NCI-H2171 (cell line): ENCODE data around the gene SCG2.

ENCODE experiments used
- DNase-seq: peaks from one replicate; lab custom pipeline; 2025; lab: John Stamatoyannopoulos, UW

Gene SCG2

DNA sequence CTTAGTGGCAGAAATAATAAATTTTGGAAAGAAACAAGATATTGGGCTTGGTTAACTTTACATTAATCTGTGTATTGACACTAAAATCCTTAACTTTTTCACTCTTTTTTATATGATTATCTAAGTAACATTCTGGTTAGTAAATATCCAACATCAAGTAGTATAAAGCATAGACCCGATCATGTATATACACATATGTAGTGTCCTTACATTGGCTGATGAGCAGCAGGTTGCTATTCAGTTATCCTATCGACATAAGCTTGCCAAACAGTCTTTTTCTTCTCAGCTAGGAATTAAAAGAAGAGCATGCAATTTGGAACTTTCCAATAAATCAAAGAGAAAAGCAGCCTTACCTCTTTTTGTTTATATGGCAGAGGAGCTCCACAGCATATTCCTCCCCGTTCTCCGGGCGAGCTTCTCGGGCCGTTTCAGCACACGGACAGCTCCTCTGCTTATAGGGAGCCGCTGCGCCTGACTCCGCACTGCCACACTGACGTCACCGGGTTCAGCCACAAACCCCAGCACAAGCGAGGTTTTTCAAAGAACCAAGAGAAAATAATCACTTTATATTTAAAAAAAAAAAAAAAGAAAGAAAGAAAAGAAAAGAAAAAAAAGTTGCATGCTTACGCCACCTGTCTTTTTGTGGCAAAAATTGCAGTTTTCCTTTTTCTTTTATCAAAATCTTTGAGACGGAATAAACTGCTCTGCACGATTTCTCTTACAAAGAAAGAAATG is at the start of gene SCG2:
Gene SCG2 (minus strand): TSS at position 430 of the 735 bp plus-strand sequence. CDS start 3,079 bp downstream, outside the sequence.
- DNase-seq = peak; percentile 16

- DNase-seq = no peak
These were observed 47.7 kb upstream of the SCG2 start for GRCh38 chr2:223649554-223650533.

DNA sequence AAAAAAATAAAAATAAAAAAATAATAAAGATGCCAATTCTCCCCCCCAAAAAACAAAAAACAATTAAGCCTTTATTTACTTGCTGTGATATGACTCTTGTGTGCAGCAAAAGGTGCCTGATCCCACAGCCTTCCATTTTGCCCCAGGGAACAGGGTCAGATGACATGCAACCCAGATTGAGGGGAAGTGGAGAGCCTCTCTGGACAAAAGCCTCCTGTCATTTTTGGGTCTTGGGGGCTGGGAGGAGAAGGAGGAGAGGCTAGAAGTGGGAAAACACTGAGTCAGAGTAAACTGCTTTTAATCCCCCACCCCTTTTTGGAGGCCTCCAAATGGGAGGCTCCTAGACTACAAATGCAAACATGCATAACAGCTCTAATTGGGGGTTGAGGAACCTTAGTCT is 46.6 kb upstream of the SCG2 start:
- DNase-seq = no peak

DNA sequence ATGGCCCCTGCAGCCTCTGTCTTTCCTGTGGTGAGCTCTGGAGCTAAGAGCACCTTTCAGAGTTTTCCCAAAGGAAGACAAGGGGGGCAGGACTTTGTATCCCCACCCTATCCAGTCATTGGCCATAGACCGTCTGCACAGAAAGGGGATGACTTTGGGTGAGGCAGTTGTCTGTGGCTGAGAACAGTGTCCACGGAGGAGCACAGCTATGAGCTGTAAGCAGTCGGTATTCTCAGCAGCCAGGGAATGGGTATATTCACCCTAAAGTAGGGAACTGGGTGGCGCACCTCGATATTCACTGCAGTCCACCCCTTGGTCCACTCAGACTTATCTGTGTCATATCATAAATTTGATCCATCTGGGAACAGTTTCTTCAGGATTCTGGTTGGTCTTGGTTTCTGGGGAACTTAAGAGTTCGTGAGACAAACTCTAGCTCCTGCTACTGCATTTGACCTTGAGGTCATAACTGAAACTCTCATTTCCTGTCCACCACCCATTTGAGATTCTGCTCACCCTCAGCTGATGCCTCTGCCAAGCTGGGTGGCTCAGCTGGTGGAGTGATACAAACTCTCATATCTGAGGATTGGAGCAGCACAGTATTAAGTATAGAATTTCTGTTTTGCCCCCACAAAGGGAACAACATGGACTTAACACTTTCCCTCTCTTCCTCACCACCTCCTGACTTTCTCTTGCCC is 45.2 kb upstream of the SCG2 start:
- no peak for DNase-seq

- DNase-seq = no peak
These were observed 42.0 kb upstream of the SCG2 start for GRCh38 chr2:223644136-223644535.

DNA sequence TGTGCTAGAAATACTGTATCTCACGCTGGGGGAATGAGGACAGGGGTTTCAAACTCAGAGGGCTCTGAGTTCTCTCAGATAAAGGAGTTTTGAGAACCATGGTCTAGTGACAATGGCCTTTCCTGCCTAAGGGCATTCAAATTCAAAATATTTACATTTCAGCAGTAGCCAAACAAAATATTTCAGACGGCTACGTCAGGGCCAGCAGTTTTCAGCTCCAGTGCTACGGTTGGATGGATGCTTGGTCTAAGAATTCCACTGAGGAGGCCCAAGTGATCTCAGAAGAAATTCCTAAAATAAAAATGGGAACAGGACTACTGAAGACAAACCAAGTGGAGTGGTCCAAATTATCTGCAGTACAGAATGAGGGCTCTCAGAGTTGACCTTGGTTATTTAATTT is 41.1 kb upstream of the SCG2 start:
- no peak for DNase-seq

DNA sequence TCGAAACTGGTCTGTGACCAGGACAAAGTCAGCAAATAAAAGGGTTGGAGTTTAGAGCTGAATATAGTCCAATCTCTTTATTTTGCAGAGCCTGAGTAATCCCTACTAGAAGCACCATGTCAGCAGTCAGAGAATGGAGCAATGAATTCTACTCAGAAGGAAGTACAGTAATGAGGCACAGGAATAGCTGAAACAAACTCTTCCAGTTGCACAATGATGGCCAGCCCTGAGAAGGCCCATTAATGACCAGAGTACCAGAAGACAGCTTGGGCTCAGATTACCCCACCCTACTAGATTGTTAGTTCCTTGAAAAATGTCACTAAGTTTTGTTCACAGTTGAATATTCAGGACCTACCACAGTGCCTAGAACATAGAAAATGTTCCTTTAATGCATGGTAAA is 40.3 kb upstream of the SCG2 start:
- DNase-seq = no peak

- DNase-seq = no peak
These were observed 38.9 kb upstream of the SCG2 start for GRCh38 chr2:223641082-223641481.

DNA sequence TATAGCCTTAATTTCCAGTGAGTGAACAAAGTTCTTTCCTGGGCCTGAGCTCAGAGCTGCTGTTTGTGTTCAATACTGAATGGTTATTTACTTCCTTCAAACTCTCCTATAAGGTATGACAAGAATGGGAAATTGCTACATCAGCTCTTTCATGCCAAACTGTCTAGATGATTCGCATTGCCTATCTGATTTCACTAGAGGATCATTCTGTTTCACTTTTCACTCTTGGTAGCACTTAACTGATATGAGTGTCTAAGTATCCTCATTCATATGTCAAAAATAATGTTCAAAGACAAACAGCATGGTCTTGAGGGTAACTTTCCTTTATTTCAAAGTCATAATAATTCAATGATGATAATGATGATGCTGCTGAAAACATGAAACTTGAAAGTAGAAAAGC is 32.9 kb upstream of the SCG2 start:
- no peak for DNase-seq

GRCh38 chr2:223634238-223634637 is 32.1 kb upstream of the SCG2 start:
- no peak for DNase-seq

GRCh38 chr2:223633656-223634055 is 31.5 kb upstream of the SCG2 start:
- DNase-seq = peak; percentile 70

GRCh38 chr2:223632826-223633225 is 30.7 kb upstream of the SCG2 start:
- DNase-seq = no peak

DNA sequence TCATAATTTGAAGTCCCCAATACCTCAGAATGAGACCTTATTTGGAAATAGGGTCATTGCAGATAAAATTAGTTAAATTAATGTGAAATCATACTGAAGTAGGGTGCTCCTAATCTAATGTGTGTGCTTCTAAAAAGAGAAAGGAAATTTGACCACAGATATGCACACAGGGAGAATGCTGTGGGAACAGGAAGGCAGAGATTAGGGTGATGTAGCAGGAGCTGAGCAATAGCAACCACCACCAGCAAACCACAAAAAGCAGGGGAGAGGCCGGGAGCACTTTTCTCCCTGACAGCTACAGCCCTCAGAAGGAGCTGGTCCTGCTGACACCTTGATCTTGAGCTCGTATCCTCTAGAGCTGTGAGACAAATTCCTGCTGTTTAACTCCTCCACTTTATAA is 24.6 kb upstream of the SCG2 start:
- no peak for DNase-seq

DNA sequence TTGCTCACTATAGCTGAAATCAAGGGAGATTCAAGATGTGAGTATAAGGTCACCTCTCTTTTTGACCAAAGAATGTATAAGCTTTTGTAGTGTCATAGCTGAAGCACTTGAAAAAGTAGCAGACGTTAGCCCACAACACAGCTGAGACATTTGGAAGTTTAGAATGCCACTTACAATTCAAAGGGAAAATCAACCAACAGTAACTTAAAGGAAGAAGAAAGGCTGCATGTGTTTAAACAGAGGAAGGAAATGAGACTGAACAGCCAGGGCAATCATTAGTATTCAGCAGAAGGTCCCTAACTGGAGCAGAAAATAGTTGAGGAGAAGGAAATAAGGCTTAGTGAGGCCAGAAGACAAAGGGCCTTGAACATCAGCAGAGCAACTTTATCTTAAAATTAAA is 23.5 kb upstream of the SCG2 start:
- no peak for DNase-seq

- DNase-seq = no peak
These were observed 19.7 kb upstream of the SCG2 start for GRCh38 chr2:223621901-223622300.

DNA sequence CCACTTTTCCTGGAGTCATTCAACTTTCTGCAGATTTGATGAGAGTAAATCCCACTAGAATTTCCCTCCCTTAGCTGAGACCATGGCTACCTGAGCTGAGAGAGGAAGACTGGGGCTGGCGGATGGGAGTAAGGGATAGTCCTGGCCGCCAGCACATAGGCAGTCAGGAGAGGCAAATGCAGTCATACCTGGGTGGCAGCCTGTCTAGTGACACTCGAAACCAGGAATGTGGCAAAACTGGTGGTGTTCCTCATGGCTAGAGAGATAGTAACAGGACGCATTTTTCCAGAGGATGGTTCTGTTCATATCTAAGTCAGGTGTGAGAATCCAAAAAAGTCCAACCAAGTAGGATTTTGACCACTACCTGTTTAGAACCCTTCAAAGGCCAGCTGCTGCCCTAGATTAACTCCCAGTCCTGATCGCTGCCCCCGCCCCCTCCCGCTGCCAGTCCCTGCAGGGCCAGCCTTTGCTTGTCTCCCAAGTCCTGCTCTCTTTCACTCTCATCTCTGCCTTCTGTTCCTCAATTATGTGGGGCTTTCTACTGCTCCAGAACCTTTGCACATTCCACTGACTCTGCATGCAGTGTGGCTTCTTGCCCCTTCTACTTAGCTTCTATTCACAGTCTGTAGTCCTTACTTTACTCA is 17.4 kb upstream of the SCG2 start:
- no peak for DNase-seq

DNA sequence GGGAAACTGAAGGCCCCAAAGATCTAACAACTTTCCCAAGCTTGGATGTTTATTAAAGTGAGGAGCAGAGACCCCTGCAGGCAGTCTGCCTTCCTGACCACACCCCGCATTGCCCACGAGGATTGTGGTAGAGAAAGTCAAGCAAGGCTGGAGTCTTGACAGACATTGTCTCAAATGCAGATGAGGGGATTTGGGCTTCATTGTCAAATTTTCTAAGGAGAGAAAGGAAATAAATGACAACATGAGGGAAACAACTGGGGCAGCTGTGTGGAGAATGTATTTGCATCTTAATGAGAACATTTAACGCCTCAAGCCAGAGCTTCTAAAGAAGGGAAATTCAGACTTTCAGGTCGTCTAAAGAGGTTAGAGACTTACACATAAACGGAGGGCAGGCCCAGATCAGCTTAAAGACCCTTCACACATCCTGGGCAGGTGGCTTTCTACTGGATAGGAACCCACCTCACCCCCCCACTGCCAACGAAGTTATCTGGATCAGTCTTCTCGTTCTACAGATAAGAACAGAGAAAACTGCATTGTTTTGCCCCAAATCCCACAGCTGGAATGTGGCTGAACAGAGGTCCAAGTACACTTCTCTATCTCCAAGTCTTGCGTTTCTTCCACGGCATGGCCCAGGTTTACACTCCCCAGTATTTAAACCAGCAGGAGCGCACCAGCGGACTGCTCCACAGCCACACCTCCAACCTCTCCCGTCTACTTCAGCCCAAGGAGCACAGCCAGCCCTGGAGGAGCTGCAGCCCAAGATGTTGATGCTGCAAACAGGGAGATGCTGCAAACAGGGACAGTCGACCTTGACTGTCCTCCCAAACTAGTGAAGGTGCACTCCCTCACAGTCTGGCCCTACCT is 16.2 kb upstream of the SCG2 start:
- no peak for DNase-seq

DNA sequence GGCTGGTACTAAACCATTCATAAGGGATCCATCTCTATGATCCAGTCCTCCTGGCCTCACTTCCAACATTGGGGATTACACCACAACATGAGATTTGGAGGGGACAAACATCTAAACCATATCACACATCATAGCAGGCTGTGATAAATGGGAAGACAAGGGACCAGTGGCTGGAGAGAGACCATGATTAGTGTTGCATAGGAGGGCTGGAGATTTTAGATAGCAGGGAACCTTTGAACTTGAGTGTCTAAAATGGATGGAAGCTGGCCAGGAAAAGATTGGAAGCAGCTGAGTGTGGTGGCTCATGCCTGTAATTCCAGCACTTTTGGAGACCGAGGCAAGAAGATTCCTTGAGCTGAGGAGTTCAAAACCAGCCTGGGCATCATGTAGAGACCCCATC is 12.4 kb upstream of the SCG2 start:
- no peak for DNase-seq

- no peak for DNase-seq
These were observed 11.1 kb upstream of the SCG2 start for GRCh38 chr2:223613017-223613950.

GRCh38 chr2:223612501-223612900 is 10.3 kb upstream of the SCG2 start:
- no peak for DNase-seq
